ENCODE data around the gene USF2.

USF2 gene

DNA sequence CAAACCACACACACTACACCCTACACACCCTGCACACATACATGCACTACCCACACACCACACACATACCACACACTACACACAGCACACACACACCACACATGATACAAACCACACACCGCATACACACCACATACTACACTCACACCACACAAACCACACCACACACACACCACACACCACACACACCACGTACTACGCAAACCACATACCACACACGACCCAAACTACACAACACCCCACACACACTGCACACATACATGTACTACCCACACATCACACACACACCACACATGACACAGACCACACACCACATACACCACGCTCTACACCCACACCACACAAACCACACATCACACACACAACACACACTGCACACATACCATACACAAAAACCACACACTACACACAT is 29.8 kb downstream of the USF2 start:
- no peak overlapping the region for H3K4me3 ChIP-seq (replicated peaks; ENCODE audit: low read depth, low read length)
- TF ChIP-seq, protein P1, sequence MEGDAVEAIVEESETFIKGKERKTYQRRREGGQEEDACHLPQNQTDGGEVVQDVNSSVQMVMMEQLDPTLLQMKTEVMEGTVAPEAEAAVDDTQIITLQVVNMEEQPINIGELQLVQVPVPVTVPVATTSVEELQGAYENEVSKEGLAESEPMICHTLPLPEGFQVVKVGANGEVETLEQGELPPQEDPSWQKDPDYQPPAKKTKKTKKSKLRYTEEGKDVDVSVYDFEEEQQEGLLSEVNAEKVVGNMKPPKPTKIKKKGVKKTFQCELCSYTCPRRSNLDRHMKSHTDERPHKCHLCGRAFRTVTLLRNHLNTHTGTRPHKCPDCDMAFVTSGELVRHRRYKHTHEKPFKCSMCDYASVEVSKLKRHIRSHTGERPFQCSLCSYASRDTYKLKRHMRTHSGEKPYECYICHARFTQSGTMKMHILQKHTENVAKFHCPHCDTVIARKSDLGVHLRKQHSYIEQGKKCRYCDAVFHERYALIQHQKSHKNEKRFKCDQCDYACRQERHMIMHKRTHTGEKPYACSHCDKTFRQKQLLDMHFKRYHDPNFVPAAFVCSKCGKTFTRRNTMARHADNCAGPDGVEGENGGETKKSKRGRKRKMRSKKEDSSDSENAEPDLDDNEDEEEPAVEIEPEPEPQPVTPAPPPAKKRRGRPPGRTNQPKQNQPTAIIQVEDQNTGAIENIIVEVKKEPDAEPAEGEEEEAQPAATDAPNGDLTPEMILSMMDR (IDR thresholded peaks at IDR 0.05; ENCODE audit: low read length, missing control alignments): no peak
- DNase-seq (ENCODE audit: low read depth): no peak

DNA sequence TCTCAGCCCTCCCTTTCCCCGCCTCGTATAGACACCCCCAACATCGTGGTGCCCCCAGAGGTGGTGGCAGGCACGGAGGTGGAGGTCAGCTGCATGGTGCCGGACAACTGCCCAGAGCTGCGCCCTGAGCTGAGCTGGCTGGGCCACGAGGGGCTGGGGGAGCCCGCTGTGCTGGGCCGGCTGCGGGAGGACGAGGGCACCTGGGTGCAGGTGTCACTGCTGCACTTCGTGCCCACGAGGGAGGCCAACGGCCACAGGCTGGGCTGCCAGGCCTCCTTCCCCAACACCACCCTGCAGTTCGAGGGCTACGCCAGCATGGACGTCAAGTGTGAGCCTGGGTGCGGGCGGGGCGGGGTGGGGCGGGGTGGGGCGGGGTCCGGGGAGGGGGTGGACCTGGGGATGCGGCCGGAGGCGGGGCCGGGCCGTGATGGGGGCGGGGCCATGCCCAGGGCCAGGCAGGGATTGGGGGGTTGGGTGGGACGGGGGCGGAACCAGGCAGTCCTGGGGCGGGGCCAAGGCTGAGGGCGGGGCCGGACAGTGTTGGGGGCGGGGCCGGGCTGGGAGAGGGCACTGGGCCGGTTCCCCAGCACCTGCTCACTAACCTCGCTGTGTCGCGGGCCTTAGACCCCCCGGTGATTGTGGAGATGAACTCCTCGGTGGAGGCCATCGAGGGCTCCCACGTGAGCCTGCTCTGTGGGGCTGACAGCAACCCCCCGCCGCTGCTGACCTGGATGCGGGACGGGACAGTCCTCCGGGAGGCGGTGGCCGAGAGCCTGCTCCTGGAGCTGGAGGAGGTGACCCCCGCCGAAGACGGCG is 31.0 kb downstream of the USF2 start:
- H3K4me3 ChIP-seq (replicated peaks; ENCODE audit: low read depth, low read length): no peak overlapping the region
- TF ChIP-seq, protein P1 (IDR thresholded peaks at IDR 0.05; ENCODE audit: low read length, missing control alignments): no peak
- no peak for DNase-seq (ENCODE audit: low read depth)

DNA sequence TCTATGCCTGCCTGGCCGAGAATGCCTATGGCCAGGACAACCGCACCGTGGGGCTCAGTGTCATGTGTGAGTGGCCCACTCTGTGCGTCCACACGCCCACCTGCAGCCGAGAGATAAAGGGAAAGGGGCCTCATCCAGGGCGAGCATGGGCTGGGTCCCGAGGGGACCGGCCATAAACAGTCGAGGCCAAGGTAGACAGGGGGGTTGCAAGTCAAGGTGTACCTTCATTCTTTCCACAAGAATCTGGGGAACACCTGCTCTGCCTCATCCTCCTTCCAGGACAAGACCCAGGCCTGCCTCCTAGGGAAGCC is 31.5 kb downstream of the USF2 start:
- TF ChIP-seq, protein P1 (IDR thresholded peaks at IDR 0.05; ENCODE audit: low read length, missing control alignments): no peak
- no peak overlapping the region for H3K4me3 ChIP-seq (replicated peaks; ENCODE audit: low read depth, low read length)
- DNase-seq (ENCODE audit: low read depth): no peak

DNA sequence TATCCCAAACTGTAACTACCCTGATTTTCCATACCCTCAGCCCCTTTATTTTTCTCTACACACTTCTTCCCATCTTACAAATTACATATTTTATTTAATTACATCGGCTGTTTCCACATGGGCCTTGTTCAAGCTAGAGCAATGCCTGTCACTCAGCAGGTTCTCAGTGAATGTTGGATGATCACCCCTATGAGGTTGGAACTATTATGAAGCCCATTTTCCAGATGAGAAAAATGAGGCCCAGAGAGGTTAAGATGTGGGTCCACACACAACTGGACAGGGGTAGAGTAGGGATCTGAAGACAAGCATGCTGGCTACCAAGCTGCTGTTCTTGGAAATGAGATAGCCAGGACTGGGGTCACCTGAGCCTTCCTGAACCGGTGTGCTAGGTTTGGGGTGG is 33.2 kb downstream of the USF2 start:
- no peak for DNase-seq (ENCODE audit: low read depth)
- no peak overlapping the region for H3K4me3 ChIP-seq (replicated peaks; ENCODE audit: low read depth, low read length)

DNA sequence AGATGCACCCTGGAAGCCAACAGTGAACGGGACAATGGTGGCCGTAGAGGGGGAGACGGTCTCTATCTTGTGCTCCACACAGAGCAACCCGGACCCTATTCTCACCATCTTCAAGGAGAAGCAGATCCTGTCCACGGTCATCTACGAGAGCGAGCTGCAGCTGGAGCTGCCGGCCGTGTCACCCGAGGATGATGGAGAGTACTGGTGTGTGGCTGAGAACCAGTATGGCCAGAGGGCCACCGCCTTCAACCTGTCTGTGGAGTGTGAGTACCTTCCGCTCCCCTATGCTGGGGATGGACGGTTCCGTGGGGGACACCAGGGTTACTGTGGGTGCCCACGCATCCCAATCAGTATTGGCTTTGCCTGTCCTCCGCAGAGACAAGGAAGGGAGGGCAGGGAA is 33.7 kb downstream of the USF2 start:
- TF ChIP-seq, protein P1 (IDR thresholded peaks at IDR 0.05; ENCODE audit: low read length, missing control alignments): no peak
- DNase-seq (ENCODE audit: low read depth): no peak
- H3K4me3 ChIP-seq (replicated peaks; ENCODE audit: low read depth, low read length): no peak overlapping the region

More for the DNA sequence above, 33.2 kb downstream of the USF2 start:
- TF ChIP-seq, protein P1 (IDR thresholded peaks at IDR 0.05; ENCODE audit: low read length, missing control alignments): no peak

DNA sequence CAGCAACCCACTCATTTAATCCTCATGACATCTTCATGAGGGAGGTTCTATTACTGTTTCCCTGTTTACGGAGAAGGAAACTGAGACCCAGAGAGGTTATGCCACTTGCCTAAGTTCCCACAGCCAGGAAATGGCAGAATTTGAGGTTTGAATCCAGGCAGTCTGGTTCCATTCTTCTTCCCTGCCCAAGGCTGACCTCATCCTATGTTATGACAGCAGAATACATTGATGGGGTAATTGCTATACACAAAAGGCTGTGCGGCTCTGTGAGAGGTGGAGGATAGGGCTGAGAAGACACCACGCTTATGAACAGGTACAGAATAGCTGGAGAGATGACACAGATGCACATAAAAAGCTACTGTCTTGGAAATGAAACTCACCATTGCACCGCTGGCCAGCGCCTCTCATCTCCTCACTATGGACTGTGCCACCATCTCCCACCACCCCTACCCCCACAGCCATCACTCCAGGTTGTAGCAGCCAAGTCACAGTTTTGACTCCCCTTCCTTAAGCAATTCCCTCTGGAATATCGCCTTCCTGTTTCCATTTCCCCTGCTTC is 34.7 kb downstream of the USF2 start:
- H3K4me3 ChIP-seq (replicated peaks; ENCODE audit: low read depth, low read length): no peak overlapping the region
- no peak for DNase-seq (ENCODE audit: low read depth)
- TF ChIP-seq, protein P1 (IDR thresholded peaks at IDR 0.05; ENCODE audit: low read length, missing control alignments): no peak

DNA sequence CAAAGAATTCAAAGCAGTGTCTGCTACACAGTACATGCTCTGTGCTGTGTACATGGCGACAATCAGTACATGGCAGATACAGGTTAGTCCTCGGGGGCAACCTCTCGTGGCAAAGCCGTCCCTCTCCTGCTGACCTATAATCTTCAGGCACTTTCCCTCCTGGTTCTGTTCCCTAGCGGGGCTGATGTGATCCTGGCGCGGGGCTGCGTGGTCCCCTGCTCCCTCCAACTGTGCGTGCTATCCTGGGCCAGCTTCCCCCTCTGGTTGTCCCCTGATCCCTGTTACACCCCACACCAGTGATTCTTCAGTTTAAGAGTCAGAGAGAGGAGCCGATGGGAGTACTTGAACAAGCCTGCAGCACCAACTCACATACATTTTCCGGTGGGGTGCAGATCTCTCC is 35.3 kb downstream of the USF2 start:
- TF ChIP-seq, protein P1 (IDR thresholded peaks at IDR 0.05; ENCODE audit: low read length, missing control alignments): no peak

More for the DNA sequence above, 35.3 kb downstream of the USF2 start:
- no peak overlapping the region for H3K4me3 ChIP-seq (replicated peaks; ENCODE audit: low read depth, low read length)
- no peak for DNase-seq (ENCODE audit: low read depth)

Measured in fibroblast of pulmonary artery (primary cell).